Measurements from ENCODE around the gene SLCO3A1. TPM values are rescaled to one million over a fixed set of nuclear protein-coding genes. Genes with fewer than 3 reads are reported as not detected.

The SLCO3A1 gene
- total RNA-seq, 3 donors from 2014 or later = 8.5 to 14.1 (median 13.6) TPM

GRCh38 chr15:91924837-91925495 lies 71.5 kb downstream of the SLCO3A1 start:
- Histone ChIP-seq H3K4me1 (peaks cover 0 to 4% of the 10 kb centered on the region in 2 donors), H3K36me3 (no peaks in the 10 kb centered on the region), H3K27me3 (no peaks in the 10 kb centered on the region), H3K27ac (no peak overlapping the region), H3K4me3 (no peak overlapping the region), H3K9me3 (no peaks in the 10 kb centered on the region)
- intact Hi-C loops (cut with DNase I; ENCODE audit: low total_unique reads) = no loop called here
- DNase-seq (ENCODE audit: low spot score in 2 of 2) = no peak
- TF ChIP-seq POLR2AphosphoS5 (IDR thresholded peaks at IDR 0.05) (no peak), POLR2A (IDR thresholded peaks at IDR 0.05) (no peak), CTCF (IDR thresholded peaks at IDR 0.05) (no peak)

GRCh38 chr15:91925794-91926193 lies 72.3 kb downstream of the SLCO3A1 start:
- TF ChIP-seq POLR2A (IDR thresholded peaks at IDR 0.05) (no peak), CTCF (IDR thresholded peaks at IDR 0.05) (no peak), POLR2AphosphoS5 (IDR thresholded peaks at IDR 0.05) (no peak)
- Histone ChIP-seq H3K9me3 (no peaks in the 10 kb centered on the region), H3K27ac (peak overlapping the region in 1 of 2 donors; percentile 78), H3K27me3 (no peaks in the 10 kb centered on the region), H3K36me3 (no peaks in the 10 kb centered on the region), H3K4me3 (no peak overlapping the region), H3K4me1 (peaks cover 0 to 4% of the 10 kb centered on the region in 2 donors)
- no peak for DNase-seq (ENCODE audit: low spot score in 2 of 2)
- intact Hi-C loops (cut with DNase I; ENCODE audit: low total_unique reads) = no loop called here

GRCh38 chr15:91926908-91927270 lies 73.4 kb downstream of the SLCO3A1 start:
- intact Hi-C loops (cut with DNase I; ENCODE audit: low total_unique reads) = no loop called here
- no peaks in the 10 kb centered on the region for H3K9me3 ChIP-seq
- peaks cover 0 to 4% of the 10 kb centered on the region in 2 donors for H3K4me1 ChIP-seq
- H3K36me3 ChIP-seq = no peaks in the 10 kb centered on the region
- H3K27me3 ChIP-seq = no peaks in the 10 kb centered on the region
- no peak for TF ChIP-seq CTCF (IDR thresholded peaks at IDR 0.05)
- H3K27ac ChIP-seq = peak overlapping the region; percentile 0 to 78
- DNase-seq (ENCODE audit: low spot score in 2 of 2) = no peak
- H3K4me3 ChIP-seq = peak overlapping the region in 1 of 3 donors; percentile 19

GRCh38 chr15:91927585-91927984 lies 74.1 kb downstream of the SLCO3A1 start:
- no peaks in the 10 kb centered on the region for H3K36me3 ChIP-seq
- H3K4me3 ChIP-seq = peak overlapping the region in 1 of 3 donors; percentile 15
- H3K4me1 ChIP-seq = peaks cover 0 to 4% of the 10 kb centered on the region in 2 donors

More at GRCh38 chr15:91927585-91927984, 74.1 kb downstream of the SLCO3A1 start:
- Histone ChIP-seq H3K27me3 (no peaks in the 10 kb centered on the region), H3K27ac (peak overlapping the region; percentile 6 to 70), H3K9me3 (no peaks in the 10 kb centered on the region)
- intact Hi-C loops (cut with DNase I; ENCODE audit: low total_unique reads) = no loop called here
- TF ChIP-seq CTCF (IDR thresholded peaks at IDR 0.05) (no peak), POLR2A (IDR thresholded peaks at IDR 0.05) (no peak), POLR2AphosphoS5 (IDR thresholded peaks at IDR 0.05) (no peak)
- DNase-seq (ENCODE audit: low spot score in 2 of 2) = no peak
